HG03571 (cell line): ENCODE data around the gene LYZL6.
"Not testable (repeated sequence)": the region's sequence is repeated elsewhere in the genome, so short reads cannot be mapped to it uniquely, and the experiment has no call there.

Experiments
- ATAC-seq: cut with Tn5 transposase; IDR thresholded peaks from one replicate; pipeline ENCODE4 v1.9.1; 2021; ENCODE audit not compliant: unreplicated experiment

Gene LYZL6

GRCh38 chr17:35909408-35909807, 34.1 kb downstream of the LYZL6 start:
- ATAC-seq = no peak

GRCh38 chr17:35907691-35908090, 35.8 kb downstream of the LYZL6 start:
- no peak for ATAC-seq

- ATAC-seq = no peak
Measured at GRCh38 chr17:35906926-35907637, 36.4 kb downstream of the LYZL6 start.

- ATAC-seq = no peak
Measured at GRCh38 chr17:35906191-35906925, 37.2 kb downstream of the LYZL6 start.

- no peak for ATAC-seq
Measured at GRCh38 chr17:35903451-35903850, 40.1 kb downstream of the LYZL6 start.

- ATAC-seq = no peak
Measured at GRCh38 chr17:35901631-35902175, 41.8 kb downstream of the LYZL6 start.

- no peak for ATAC-seq
Measured at GRCh38 chr17:35900708-35901480, 42.6 kb downstream of the LYZL6 start.

GRCh38 chr17:35900280-35900679, 43.2 kb downstream of the LYZL6 start:
- ATAC-seq = no peak

GRCh38 chr17:35898283-35899070, 45.0 kb downstream of the LYZL6 start:
- no peak for ATAC-seq

- not testable (repeated sequence) for ATAC-seq
Measured at GRCh38 chr17:35897772-35898171, 45.7 kb downstream of the LYZL6 start.

- ATAC-seq = no peak
Measured at GRCh38 chr17:35895636-35896587, 47.6 kb downstream of the LYZL6 start.

GRCh38 chr17:35894206-35894605, 49.3 kb downstream of the LYZL6 start:
- no peak for ATAC-seq

GRCh38 chr17:35893751-35894150, 49.8 kb downstream of the LYZL6 start:
- ATAC-seq = no peak

- no peak for ATAC-seq
Measured at GRCh38 chr17:35892091-35893035, 51.1 kb downstream of the LYZL6 start.

- ATAC-seq = no peak
Measured at GRCh38 chr17:35891269-35891668, 52.2 kb downstream of the LYZL6 start.

- no peak for ATAC-seq
Measured at GRCh38 chr17:35890774-35891155, 52.7 kb downstream of the LYZL6 start.

GRCh38 chr17:35889818-35890773, 53.4 kb downstream of the LYZL6 start:
- no peak for ATAC-seq
